Transverse colon (tissue), 4 donors: ENCODE measurements around the gene STK32C. TPM values are rescaled to one million over a fixed set of nuclear protein-coding genes. Genes with fewer than 3 reads are reported as not detected.

Source experiments
- DNase-seq: peaks from one replicate; pipeline ENCODE4 v3.0.0-alpha.2; 2019
- H3K27ac ChIP-seq, 4 donors: fragments of 200-600 bp; sonication (generic); 2 replicates each; pipeline ENCODE4 v1.5.1; 2016 to 2018; ENCODE audit warnings: inconsistent platforms in 4 of 4
- H3K27me3 ChIP-seq: fragments of 200-600 bp; sonication (generic); 2 replicates; pipeline ENCODE4 v1.5.1; 2017; ENCODE audit warnings: inconsistent platforms
- H3K36me3 ChIP-seq, 4 donors: fragments of 200-600 bp; sonication (generic); 2 replicates each; pipeline ENCODE4 v1.5.1; 2017 to 2019; ENCODE audit warnings: inconsistent platforms in 4 of 4
- H3K4me1 ChIP-seq, 4 donors: fragments of 200-600 bp; sonication (generic); 2 replicates each; pipeline ENCODE4 v1.5.1; 2017 to 2020; ENCODE audit warnings: inconsistent platforms in 4 of 4
- H3K4me3 ChIP-seq, 4 donors: fragments of 200-600 bp; sonication (generic); 1 replicate in 1 of 4; 2 replicates in 3 of 4; pipeline versions ENCODE4 v1.5.1 to v1.6.1; 2017 to 2019; ENCODE audit warnings: inconsistent platforms in 4 of 4
- H3K9me3 ChIP-seq, 2 donors: fragments of 200-600 bp; sonication (generic); 2 replicates each; pipeline ENCODE4 v1.5.1; 2017 to 2019; ENCODE audit warnings: inconsistent platforms in 2 of 2
- EP300 ChIP-seq: sonication (generic); formaldehyde crosslinking; IDR thresholded peaks from one replicate; pipeline ENCODE4 v1.6.1; 2017; ENCODE audit warnings: antibody characterized with exemption, low read depth
- POLR2A ChIP-seq: fragments of 450-650 bp; IDR thresholded peaks from one replicate; pipeline ENCODE4 v1.6.1; 2016; ENCODE audit warnings: antibody characterized with exemption, mild to moderate bottlenecking, moderate library complexity
- POLR2AphosphoS5 ChIP-seq, 3 donors: sonication (generic); formaldehyde crosslinking; IDR thresholded peaks; one replicate each; pipeline ENCODE4 v1.6.1; 2016; ENCODE audit warnings: antibody characterized with exemption in 3 of 3
- WGBS, 2 donors: methylation state at CpG; one replicate each; pipeline ENCODE4 v1.1.5; 2018; ENCODE audit warnings: low coverage in 1 of 2; 5-methylcytosine and 5-hydroxymethylcytosine counted together
- in situ Hi-C, 4 donors: fragments of 200-750 bp; cut with MboI; loops; one replicate each; pipeline versions ENCODE4 v1.15.0 to v1.15.1; 2017; ENCODE audit warnings: low sequenced_read_pairs in 3 of 4, low pct_ligation_motif_present in 1 of 4, low pct_unique_long_range_greater_than_20kb in 1 of 4
- intact Hi-C: fragments of 100-400 bp; cut with DNase I; formaldehyde crosslinking; loops from one replicate; pipeline ENCODE4 v1.15.1; 2023; ENCODE audit warnings: low total_unique reads
- total RNA-seq, 4 donors: library from RNA; depleted of rRNA; stranded (reverse); fragments of >200 nt; gene quantifications; one replicate each; pipeline ENCODE4 v1.1.0, GENCODE V29; 2016
- TF ChIP-seq, protein P1 (sequence below), 5 experiments: fragments of 200-600 bp in 3 of 5; fragments of 450-650 bp in 2 of 5; sonication (generic) in 3 of 5; IDR thresholded peaks; 1 replicate in 2 of 5; 2 replicates in 3 of 5; pipeline ENCODE4 v1.5.1; 2016 to 2017; ENCODE audit warnings: antibody characterized with exemption in 5 of 5, inconsistent platforms in 3 of 5, mild to moderate bottlenecking in 2 of 5, moderate library complexity in 1 of 5

The STK32C gene
- total RNA-seq, 4 donors from 2014 or later = 2.2 to 7.8 (median 3.7) TPM; not detected in 1

- TF ChIP-seq, protein P1, sequence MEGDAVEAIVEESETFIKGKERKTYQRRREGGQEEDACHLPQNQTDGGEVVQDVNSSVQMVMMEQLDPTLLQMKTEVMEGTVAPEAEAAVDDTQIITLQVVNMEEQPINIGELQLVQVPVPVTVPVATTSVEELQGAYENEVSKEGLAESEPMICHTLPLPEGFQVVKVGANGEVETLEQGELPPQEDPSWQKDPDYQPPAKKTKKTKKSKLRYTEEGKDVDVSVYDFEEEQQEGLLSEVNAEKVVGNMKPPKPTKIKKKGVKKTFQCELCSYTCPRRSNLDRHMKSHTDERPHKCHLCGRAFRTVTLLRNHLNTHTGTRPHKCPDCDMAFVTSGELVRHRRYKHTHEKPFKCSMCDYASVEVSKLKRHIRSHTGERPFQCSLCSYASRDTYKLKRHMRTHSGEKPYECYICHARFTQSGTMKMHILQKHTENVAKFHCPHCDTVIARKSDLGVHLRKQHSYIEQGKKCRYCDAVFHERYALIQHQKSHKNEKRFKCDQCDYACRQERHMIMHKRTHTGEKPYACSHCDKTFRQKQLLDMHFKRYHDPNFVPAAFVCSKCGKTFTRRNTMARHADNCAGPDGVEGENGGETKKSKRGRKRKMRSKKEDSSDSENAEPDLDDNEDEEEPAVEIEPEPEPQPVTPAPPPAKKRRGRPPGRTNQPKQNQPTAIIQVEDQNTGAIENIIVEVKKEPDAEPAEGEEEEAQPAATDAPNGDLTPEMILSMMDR (IDR thresholded peaks at IDR 0.05) = no peak
- TF ChIP-seq POLR2A (no peak), POLR2AphosphoS5 (IDR thresholded peaks at IDR 0.05) (no peak)
- no peak for DNase-seq
- Histone ChIP-seq H3K9me3 (no peaks in the 10 kb centered on the region), H3K36me3 (no peaks in the 10 kb centered on the region), H3K27me3 (no peaks in the 10 kb centered on the region), H3K27ac (no peak overlapping the region), H3K4me3 (no peak overlapping the region), H3K4me1 (no peaks in the 10 kb centered on the region)
- WGBS, 2 donors = 84% methylated on average over 32 of the region's 35 CpGs; no CpG with 5 or more reads in 1 of the 2 donors
- in situ Hi-C loops = loop anchor here in 1 of 4 donors (25.0 kb wide), 1 partner anchor 261 kb away; no protein-coding TSS in a partner anchor
- intact Hi-C loops = no loop called here
Measured at GRCh38 chr10:132201111-132201969, 106.4 kb downstream of the STK32C start.

- no peak overlapping the region for H3K4me3 ChIP-seq
- H3K9me3 ChIP-seq = no peaks in the 10 kb centered on the region
- in situ Hi-C loops = loop anchor here in 1 of 4 donors (25.0 kb wide), 1 partner anchor 262 kb away; no protein-coding TSS in a partner anchor
- intact Hi-C loops = no loop called here
- WGBS, 2 donors = 83% methylated on average over 35 of the region's 35 CpGs; no CpG with 5 or more reads in 1 of the 2 donors
- no peaks in the 10 kb centered on the region for H3K36me3 ChIP-seq
- TF ChIP-seq EP300 = no peak
- TF ChIP-seq POLR2A = no peak
- no peak for DNase-seq
- no peaks in the 10 kb centered on the region for H3K27me3 ChIP-seq
- H3K4me1 ChIP-seq = no peaks in the 10 kb centered on the region
- no peak overlapping the region for H3K27ac ChIP-seq
Measured at GRCh38 chr10:132200344-132201110, 107.2 kb downstream of the STK32C start.

DNA sequence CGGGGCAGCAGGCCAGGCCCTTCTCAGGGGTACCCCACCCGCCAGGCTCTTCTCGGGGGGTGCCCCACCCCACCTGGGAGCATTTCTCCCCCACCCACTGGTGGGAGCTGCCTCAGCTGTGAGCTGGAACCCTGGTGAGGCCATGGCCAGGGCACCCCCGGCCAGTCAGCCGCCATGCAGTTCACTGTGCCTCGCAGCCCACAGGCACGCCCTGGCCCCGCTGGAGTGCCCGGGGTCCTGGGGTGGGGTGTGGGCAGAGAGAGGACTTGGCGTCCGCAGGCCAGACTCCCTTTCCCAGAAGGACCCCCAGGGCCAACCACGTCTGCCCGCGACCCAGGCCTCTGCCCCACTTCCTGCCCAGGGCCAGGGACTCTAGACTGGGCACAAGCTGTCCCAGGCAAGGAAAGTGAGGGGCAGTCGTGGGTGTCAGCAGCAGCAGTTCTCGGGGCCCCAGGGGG lies 107.9 kb downstream of the STK32C start:
- H3K4me3 ChIP-seq = no peak overlapping the region
- no peaks in the 10 kb centered on the region for H3K9me3 ChIP-seq
- in situ Hi-C loops (loop anchor here in 1 of 4 donors (25.0 kb wide), 1 partner anchor 262 kb away; no protein-coding TSS in a partner anchor), intact Hi-C loops (no loop called here)
- H3K4me1 ChIP-seq = no peaks in the 10 kb centered on the region
- TF ChIP-seq EP300 = no peak
- no peak for TF ChIP-seq POLR2A
- TF ChIP-seq, protein P1 (IDR thresholded peaks at IDR 0.05) = no peak
- no peak for TF ChIP-seq POLR2AphosphoS5 (IDR thresholded peaks at IDR 0.05)
- H3K36me3 ChIP-seq = no peaks in the 10 kb centered on the region
- no peaks in the 10 kb centered on the region for H3K27me3 ChIP-seq
- H3K27ac ChIP-seq = no peak overlapping the region
- WGBS, 2 donors = 81% methylated on average over 14 of the region's 16 CpGs; no CpG with 5 or more reads in 1 of the 2 donors
- DNase-seq = no peak

DNA sequence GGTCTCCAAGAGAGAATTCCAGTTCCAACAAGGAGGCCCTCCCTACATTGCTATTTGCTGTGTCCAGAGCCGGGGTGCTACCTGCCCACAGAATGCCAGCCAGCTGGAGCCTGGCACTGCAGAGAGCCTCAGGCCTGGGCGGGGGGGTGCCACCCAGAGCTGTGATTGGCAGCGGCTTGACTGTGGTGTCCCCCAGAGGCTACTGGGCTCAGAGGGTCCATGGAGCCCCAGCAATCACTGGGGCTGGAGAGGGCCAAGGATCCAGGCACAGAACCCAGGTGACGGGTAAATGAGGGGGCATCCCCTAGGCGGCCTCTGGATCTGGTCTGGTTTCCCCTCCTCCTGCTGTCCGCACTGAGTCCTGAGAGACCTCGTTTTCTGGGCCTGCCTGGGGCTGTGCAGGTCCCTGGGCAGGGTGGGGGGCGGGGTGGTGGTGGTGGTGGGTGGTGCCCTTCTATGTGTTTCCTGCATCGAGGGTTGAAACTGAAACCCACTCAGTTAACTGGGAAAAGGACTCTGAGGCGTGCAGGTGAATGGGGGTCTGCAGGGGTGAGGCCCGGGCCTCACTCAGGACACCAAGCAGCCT lies 108.4 kb downstream of the STK32C start:
- H3K4me1 ChIP-seq = no peaks in the 10 kb centered on the region
- no peaks in the 10 kb centered on the region for H3K27me3 ChIP-seq
- TF ChIP-seq POLR2AphosphoS5 (IDR thresholded peaks at IDR 0.05) = no peak
- no peak for TF ChIP-seq EP300
- no peak for TF ChIP-seq POLR2A
- TF ChIP-seq, protein P1 (IDR thresholded peaks at IDR 0.05) = no peak
- H3K27ac ChIP-seq = no peak overlapping the region
- intact Hi-C loops = no loop called here
- no peak overlapping the region for H3K4me3 ChIP-seq
- WGBS, 2 donors = 20 to 70% methylated on average over 1 to 11 of the region's 11 CpGs
- in situ Hi-C loops = no loop called here
- H3K36me3 ChIP-seq = no peaks in the 10 kb centered on the region
- H3K9me3 ChIP-seq = no peaks in the 10 kb centered on the region
- no peak for DNase-seq
